Panc1 (cell line): Measurements from ENCODE around the gene NOTO. TPM values are rescaled to one million over a fixed set of nuclear protein-coding genes. Genes with fewer than 3 reads are reported as not detected.
A peak's percentile ranks its signal among the peaks of the same experiment; 100 is the strongest.

Experiments used
- ATAC-seq: fragments of 200-7000 bp; cut with Tn5 transposase; 2 replicates; pipeline ENCODE4 v1.9.1; 2020; ENCODE audit warnings: mild to moderate bottlenecking, moderate library complexity
- BruUV-seq: library from RNA; stranded (reverse); fragments of 400-500 nt; replicated peaks from 2 replicates; lab custom pipeline; 2021; lab: Mats Ljungman, UMichigan
- CTCF ChIA-PET: fragments of 300-600 bp; sonication (Branson Sonifier 250); formaldehyde crosslinking; loops from one replicate; lab custom pipeline; 2022; ENCODE audit warnings: antibody characterized with exemption; lab: Charles Lee
- POLR2A ChIA-PET: fragments of 300-600 bp; sonication (Branson Sonifier 250); formaldehyde crosslinking; loops from one replicate; lab custom pipeline; 2022; ENCODE audit warnings: antibody characterized with exemption; lab: Charles Lee
- DNase-seq: peaks from one replicate; pipeline ENCODE4 v3.0.0-alpha.2; 2010; ENCODE audit warnings: low read depth, low spot score
- H3K27ac ChIP-seq: 2 replicates; pipeline ENCODE4 v1.5.1; 2011; ENCODE audit warnings: mild to moderate bottlenecking, low read length, inconsistent platforms
- H3K27me3 ChIP-seq: fragments of 200-500 bp; sonication (Bioruptor generic); 2 replicates; pipeline ENCODE4 v1.6.0; 2014; ENCODE audit warnings: low read length, inconsistent platforms; ENCODE audit not compliant: control insufficient read depth, insufficient read depth
- H3K36me3 ChIP-seq: fragments of 200-500 bp; sonication (Bioruptor generic); 2 replicates; pipeline ENCODE4 v1.5.1; 2014; ENCODE audit warnings: inconsistent platforms, mild to moderate bottlenecking, low read length, moderate library complexity; ENCODE audit not compliant: control insufficient read depth, insufficient read depth
- H3K4me1 ChIP-seq: 2 replicates; pipeline ENCODE4 v1.5.1; 2011; ENCODE audit warnings: inconsistent platforms, mild to moderate bottlenecking, low read length, moderate library complexity; ENCODE audit not compliant: control insufficient read depth, insufficient read depth
- H3K4me3 ChIP-seq, 2 experiments: 2 replicates each; pipeline ENCODE4 v1.5.1; 2011 to 2012; ENCODE audit warnings: low read depth in 2 of 2, low read length in 2 of 2, mild to moderate bottlenecking in 2 of 2, inconsistent platforms in 1 of 2, moderate library complexity in 1 of 2
- H3K9me3 ChIP-seq: fragments of 200-500 bp; sonication (Bioruptor generic); 2 replicates; pipeline ENCODE4 v1.5.1; 2014; ENCODE audit warnings: low read depth, mild to moderate bottlenecking, inconsistent platforms, low read length, moderate library complexity; ENCODE audit not compliant: control insufficient read depth, insufficient read depth
- CTCF ChIP-seq: fragments of 450-650 bp; IDR thresholded peaks from 2 replicates; pipeline ENCODE4 v1.5.1; 2017; ENCODE audit warnings: mild to moderate bottlenecking
- POLR2AphosphoS5 ChIP-seq: IDR thresholded peaks from 2 replicates; pipeline ENCODE4 v1.6.1; 2012; ENCODE audit warnings: mild to moderate bottlenecking, low read depth, low read length, moderate library complexity
- REST ChIP-seq, 2 experiments: IDR thresholded peaks; 2 replicates each; pipeline ENCODE4 v1.6.1; 2011 to 2012; ENCODE audit warnings: low read depth in 2 of 2, control low read depth in 1 of 2, low read length in 1 of 2, mild to moderate bottlenecking in 1 of 2, moderate library complexity in 1 of 2; ENCODE audit not compliant: insufficient read depth in 1 of 2
- SIN3A ChIP-seq: IDR thresholded peaks from 2 replicates; pipeline ENCODE4 v1.6.1; 2012; ENCODE audit warnings: low read depth, mild to moderate bottlenecking, low read length, moderate library complexity, borderline replicate concordance; ENCODE audit not compliant: insufficient read depth
- TCF7L2 ChIP-seq: IDR thresholded peaks from 2 replicates; pipeline ENCODE4 v1.6.1; 2011; ENCODE audit warnings: mild to moderate bottlenecking, low read depth, low read length, inconsistent platforms
- in situ Hi-C: cut with HindIII; loops from 2 replicates; pipeline ENCODE4 v1.10.0; 2016; ENCODE audit warnings: low sequenced_read_pairs, low pct_unique_long_range_greater_than_20kb
- intact Hi-C: fragments of 100-400 bp; cut with micrococcal nuclease; formaldehyde crosslinking; loops from one replicate; pipeline ENCODE4 v1.10.0; 2022; ENCODE audit not compliant: unreplicated experiment
- total RNA-seq: library from RNA; stranded (reverse); gene quantifications from one replicate; pipeline ENCODE4 v1.2.1, GENCODE V29; 2021; ENCODE audit not compliant: unreplicated experiment

The NOTO gene
- total RNA-seq, 1 experiment from 2014 or later: 0.08 TPM

GRCh38 chr2:73243884-73244570, 41.7 kb downstream of the NOTO start:
- BruUV-seq: TSS peak; percentile 2
- Histone ChIP-seq H3K27ac (no peak overlapping the region), H3K36me3 (peaks cover 50% of the 10 kb centered on the region), H3K4me3 (no peak overlapping the region), H3K27me3 (no peaks in the 10 kb centered on the region), H3K4me1 (peaks cover 10% of the 10 kb centered on the region), H3K9me3 (no peaks in the 10 kb centered on the region)
- in situ Hi-C loops (no loop called here), intact Hi-C loops (no loop called here)
- no peak for TF ChIP-seq POLR2AphosphoS5
- TF ChIP-seq CTCF: no peak
- no peak for TF ChIP-seq TCF7L2
- TF ChIP-seq SIN3A: no peak
- TF ChIP-seq REST (IDR thresholded peaks at IDR 0.05; ENCODE audit: insufficient read depth in 1 of 2, low read depth in 2 of 2, low read length in 1 of 2): no peak
- POLR2A ChIA-PET: no interaction called here
- ATAC-seq (peak; percentile 61), DNase-seq (no peak)
- CTCF ChIA-PET: no interaction called here

GRCh38 chr2:73244580-73244979, 42.2 kb downstream of the NOTO start:
- Histone ChIP-seq H3K4me1 (peaks cover 10% of the 10 kb centered on the region), H3K36me3 (peaks cover 55% of the 10 kb centered on the region), H3K9me3 (no peaks in the 10 kb centered on the region), H3K27ac (no peak overlapping the region), H3K4me3 (no peak overlapping the region), H3K27me3 (no peaks in the 10 kb centered on the region)
- DNase-seq (no peak), ATAC-seq (no peak)
- CTCF ChIA-PET: no interaction called here
- intact Hi-C loops: no loop called here
- TF ChIP-seq SIN3A (no peak), REST (IDR thresholded peaks at IDR 0.05; ENCODE audit: insufficient read depth in 1 of 2, low read depth in 2 of 2, low read length in 1 of 2) (no peak), POLR2AphosphoS5 (no peak), TCF7L2 (no peak), CTCF (no peak)
- BruUV-seq: no TSS peak
- in situ Hi-C loops: no loop called here
- POLR2A ChIA-PET: no interaction called here
